GM21786 (cell line): ENCODE data around the gene NABP2.
A peak's percentile ranks its signal among the peaks of the same experiment; 100 is the strongest.
"Not testable (repeated sequence)": the region's sequence is repeated elsewhere in the genome, so short reads cannot be mapped to it uniquely, and the experiment has no call there.

Experiments
- ATAC-seq: cut with Tn5 transposase; IDR thresholded peaks from one replicate; pipeline ENCODE4 v1.9.1; 2021; ENCODE audit not compliant: unreplicated experiment

The NABP2 gene

DNA sequence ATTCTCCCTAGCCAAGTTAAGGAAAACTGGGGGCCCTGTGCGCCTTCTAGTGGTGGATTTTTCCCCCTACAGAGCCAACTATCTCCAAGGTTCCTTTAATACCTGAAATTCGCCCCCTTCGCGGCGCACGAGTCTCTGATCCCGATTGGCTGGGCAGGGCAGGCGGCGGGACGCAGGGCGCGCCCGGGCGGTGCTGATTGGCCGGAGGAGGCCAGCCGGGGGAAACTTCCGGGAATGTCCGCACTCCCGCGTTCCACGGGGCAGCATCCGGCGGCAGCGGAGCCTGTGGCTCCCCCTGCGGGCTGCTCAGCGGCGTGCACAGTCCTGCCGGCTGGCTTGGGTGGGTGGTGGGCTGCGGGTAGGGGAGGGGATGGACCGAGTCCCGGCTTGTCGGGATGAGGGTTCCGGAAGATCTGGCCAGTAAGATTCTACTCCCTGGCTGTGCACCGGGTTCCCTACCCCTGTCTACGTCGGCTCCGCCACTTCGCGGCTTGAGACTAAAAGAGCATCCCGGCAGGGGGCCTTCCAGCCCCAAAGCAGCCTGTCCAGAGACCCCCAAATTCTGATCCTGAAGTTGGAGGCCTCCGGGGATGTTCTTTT, at the start of gene NABP2:
Gene NABP2 (plus strand): TSS at position 241 of the 600 bp plus-strand sequence. CDS start 515 bp downstream, outside the sequence.
- ATAC-seq, result peak; percentile 71

- no peak for ATAC-seq
Observed at GRCh38 chr12:56178347-56178746, 45.8 kb upstream of the NABP2 start.

GRCh38 chr12:56186957-56187356, 37.2 kb upstream of the NABP2 start:
- no peak for ATAC-seq

- no peak for ATAC-seq
Observed at GRCh38 chr12:56188131-56188777, 35.9 kb upstream of the NABP2 start.

GRCh38 chr12:56188778-56189098, 35.4 kb upstream of the NABP2 start:
- ATAC-seq, result no peak

- peak; percentile 57 for ATAC-seq
Observed at GRCh38 chr12:56189099-56189917, 34.8 kb upstream of the NABP2 start, which contains the start of gene SMARCC2. Gene SMARCC2 (minus strand): TSS chr12:56189483. CDS start chr12:56189461, 22 bp downstream.

GRCh38 chr12:56189918-56190694, 34.0 kb upstream of the NABP2 start:
- ATAC-seq, result peak; percentile 39

DNA sequence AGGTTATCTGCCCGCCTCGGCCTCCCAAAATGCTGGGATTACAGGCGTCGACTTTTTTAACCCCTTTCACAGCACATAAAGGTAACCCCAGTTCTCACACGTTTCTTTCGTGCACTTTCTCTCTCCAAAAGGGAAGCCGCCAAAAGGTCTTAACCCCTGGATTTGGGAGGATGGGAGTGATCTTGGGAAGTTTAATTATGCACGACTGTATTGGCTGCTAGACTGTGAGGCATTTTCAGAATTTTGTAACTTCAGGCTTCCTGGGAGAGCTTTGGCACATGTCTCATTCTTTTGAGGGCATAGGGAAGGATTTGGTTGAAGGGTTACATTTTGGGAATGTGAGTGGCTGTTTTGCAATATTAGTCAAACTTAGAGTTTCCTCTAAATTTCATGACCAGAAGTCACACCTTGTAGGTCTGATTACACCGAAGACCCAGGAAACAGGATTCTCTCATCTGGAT, 33.4 kb upstream of the NABP2 start:
- ATAC-seq, result no peak

DNA sequence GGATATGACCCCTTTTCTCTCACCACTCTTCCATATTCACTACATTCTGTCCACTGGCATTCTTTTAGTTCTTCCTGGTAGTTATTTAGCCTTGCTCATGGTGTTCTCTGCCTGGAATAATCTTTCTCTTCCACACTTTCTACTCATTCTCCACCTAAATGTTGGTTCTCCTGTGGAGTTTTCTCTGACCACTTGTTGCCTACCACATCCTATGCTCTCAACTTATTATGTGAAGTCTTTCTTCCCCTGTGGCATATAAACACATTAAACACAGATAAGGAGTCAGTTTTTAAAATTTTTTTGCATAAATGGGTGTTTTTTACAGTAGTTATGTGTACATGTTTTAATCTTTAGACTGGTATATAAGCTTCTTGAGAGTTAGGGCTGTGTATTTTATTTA, 31.6 kb upstream of the NABP2 start:
- ATAC-seq, result no peak

GRCh38 chr12:56193025-56193578, 31.0 kb upstream of the NABP2 start:
- no peak for ATAC-seq

DNA sequence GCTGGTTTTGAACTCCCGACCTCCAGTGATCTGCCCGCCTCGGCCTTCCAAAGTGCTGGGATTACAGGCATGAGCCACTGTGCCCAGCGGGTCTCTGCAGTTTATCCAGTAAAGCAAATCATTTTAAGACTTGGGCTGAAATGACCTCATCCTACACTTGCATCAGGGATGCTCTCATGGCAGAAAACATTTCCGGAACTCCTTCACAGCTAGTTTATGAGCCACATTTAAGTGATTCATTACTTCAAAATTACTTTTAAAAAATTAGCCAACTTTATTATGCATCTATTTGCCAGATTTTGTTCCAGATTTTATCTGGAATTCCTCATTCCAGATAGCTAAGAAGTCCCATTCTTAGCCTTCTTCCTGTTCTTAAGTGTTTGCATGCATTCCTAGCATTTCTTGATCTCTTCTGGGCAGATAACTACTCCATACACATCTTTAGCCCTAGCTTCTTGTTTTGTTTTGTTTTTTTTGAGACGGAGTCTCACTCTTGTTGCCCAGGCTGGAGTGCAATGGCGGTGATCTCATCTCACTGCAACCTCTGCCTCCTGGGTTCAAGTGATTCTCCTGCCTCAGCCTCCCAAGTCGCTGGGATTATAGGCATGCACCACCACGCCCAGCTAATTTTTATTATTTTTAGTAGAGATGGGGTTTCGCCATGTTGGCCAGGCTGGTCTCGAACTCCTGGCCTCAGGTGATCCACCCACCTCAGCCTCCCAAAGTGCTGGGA, 27.2 kb upstream of the NABP2 start:
- ATAC-seq, result not testable (repeated sequence)

- no peak for ATAC-seq
Observed at GRCh38 chr12:56197921-56198635, 26.1 kb upstream of the NABP2 start.

DNA sequence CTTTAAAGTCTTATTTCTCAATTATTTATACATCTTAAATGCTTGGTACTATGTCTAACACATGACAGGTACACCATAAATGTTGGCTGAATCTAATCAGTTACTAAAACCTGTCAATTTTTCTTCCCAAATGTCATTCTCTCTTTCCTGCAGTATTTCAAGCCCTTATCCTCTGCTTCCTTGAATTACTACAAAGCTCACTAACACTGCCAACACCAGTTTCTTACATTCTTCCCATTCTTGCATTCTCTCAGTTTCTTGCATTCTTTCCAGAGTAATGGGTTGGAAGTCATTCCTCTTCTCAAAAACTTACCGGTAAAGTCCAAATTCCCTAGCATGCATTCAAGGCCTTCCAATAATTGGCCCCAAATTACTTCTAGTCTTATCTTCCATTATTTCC, 25.3 kb upstream of the NABP2 start:
- ATAC-seq, result no peak

GRCh38 chr12:56202366-56202765, 21.8 kb upstream of the NABP2 start:
- ATAC-seq, result no peak

GRCh38 chr12:56202838-56203237, 21.3 kb upstream of the NABP2 start:
- no peak for ATAC-seq

DNA sequence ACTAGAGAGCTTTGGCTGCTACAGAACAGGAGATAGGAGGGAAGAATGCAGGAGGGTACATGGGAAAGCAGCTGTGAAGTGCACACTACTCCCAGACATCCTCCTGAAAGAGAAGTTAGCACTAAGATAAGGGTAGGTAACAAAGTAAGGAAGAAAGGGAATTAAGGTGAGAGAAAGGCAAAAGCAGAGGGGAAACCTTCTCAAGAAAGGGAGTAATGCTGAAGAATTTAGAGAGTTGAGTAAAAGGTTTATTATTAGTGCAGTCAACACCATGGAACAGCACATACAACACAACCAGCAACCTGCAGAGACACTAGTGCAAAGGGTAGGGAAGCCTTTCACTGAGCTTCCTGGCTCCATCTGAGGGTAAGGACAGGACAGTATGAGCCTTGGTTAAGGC, 19.9 kb upstream of the NABP2 start:
- ATAC-seq, result no peak

DNA sequence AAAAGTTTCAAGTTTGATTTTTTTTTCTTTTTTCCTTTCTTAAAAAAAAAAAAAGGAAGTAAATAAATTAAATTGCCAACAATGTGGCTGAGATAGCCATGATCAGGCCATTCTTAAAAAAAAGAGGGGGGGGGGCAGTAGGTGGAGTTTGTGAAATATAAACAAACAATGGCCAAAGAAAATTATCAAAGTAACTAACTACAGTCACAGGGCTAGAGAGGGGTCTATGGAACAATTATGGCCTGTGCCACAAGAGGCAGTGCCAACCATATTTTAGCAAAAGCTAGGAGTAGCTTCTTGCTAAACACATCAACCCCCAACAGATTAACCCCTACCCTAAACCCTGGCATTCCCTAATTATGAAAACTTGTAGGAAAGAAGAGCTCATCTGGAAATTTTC, 18.7 kb upstream of the NABP2 start:
- ATAC-seq, result no peak

DNA sequence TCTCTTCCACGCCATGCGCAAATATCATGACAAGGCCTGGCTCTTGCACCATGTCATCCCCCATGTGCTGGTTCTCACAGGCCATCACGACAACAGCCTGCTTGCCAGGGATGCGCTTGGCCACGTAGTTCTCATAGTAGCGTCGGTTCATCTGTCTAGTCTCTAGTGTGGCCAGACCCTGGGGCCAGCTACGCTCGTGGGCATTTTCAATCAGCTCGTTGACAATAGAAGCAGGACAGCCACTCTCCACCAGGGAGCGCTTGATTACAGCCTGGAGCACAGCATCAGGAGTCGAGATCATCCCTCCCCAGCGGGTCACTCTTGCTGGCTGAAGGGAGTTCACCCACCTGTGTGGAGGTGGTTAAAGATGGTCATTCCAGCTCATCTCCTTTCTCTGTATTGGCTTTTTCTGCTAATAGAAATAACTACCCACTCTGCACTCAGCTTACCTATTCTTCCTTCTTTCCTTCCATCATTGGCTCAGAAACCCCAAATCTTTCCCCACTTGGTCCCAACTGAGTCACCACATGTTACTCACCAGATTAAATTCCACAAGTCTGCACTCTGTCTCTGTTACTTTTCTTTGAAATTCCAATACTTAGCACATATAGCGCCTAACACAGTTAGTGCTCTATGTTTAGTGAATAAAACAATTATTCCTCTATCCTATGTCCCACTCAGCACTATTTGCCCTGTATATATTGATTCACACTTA, 17.5 kb upstream of the NABP2 start:
- ATAC-seq, result no peak

DNA sequence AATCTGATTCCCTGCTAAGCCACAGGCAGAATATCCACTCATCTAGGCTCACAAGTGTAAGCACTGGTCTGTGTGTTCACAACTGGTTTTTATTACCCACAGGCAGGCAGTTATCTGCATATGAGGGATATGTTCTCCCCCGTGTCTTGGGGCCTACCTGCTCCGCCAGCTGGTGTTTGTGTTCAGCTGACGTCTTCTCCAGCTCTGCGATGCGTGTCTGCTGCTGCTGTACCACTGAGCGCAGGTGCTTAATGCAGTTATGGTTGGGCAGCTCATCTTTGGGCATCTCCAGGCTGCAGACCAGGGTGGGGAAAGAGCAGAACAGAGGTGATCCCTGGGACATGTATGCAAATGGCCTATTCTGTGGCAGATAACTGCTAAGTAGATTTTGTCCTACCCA, 16.1 kb upstream of the NABP2 start:
- ATAC-seq, result no peak
